Lung (tissue), 12 donors: ENCODE results near the gene LAMTOR3. TPM values are rescaled to one million over a fixed set of nuclear protein-coding genes. Genes with fewer than 3 reads are reported as not detected.

Experiments used
- ATAC-seq: fragments of 200-7000 bp; cut with Tn5 transposase; one replicate; pipeline ENCODE4 v1.9.1; 2020; ENCODE audit warnings: moderate number of reproducible peaks; ENCODE audit not compliant: insufficient read depth, low FRiP score
- DNase-seq, 3 donors: peaks; one replicate each; pipeline ENCODE4 v3.0.0-alpha.2; 2013 to 2017
- H3K27ac ChIP-seq, 2 donors: one replicate each; pipeline ENCODE4 v1.5.1; 2013; ENCODE audit warnings: mild to moderate bottlenecking in 2 of 2, moderate library complexity in 2 of 2, control low read depth in 1 of 2, inconsistent platforms in 1 of 2, low read depth in 1 of 2, low read length in 1 of 2
- H3K27me3 ChIP-seq, 3 donors: one replicate each; pipeline ENCODE4 v1.5.1; 2013; ENCODE audit warnings: low read length in 2 of 3; ENCODE audit not compliant: control insufficient read depth in 3 of 3, insufficient read depth in 3 of 3
- H3K36me3 ChIP-seq, 4 donors: one replicate each; pipeline ENCODE4 v1.5.1; 2013; ENCODE audit warnings: low read length in 4 of 4, mild to moderate bottlenecking in 1 of 4, moderate library complexity in 1 of 4; ENCODE audit not compliant: control insufficient read depth in 4 of 4, insufficient read depth in 4 of 4
- H3K4me1 ChIP-seq, 5 donors: one replicate each; pipeline ENCODE4 v1.5.1; 2013; ENCODE audit warnings: low read length in 5 of 5, mild to moderate bottlenecking in 2 of 5, moderate library complexity in 1 of 5; ENCODE audit not compliant: control insufficient read depth in 5 of 5, insufficient read depth in 5 of 5
- H3K4me3 ChIP-seq: one replicate; pipeline ENCODE4 v1.5.1; 2013; ENCODE audit warnings: mild to moderate bottlenecking, control low read depth, moderate library complexity
- H3K9ac ChIP-seq, 2 donors: one replicate each; pipeline ENCODE4 v1.5.1; 2013; ENCODE audit warnings: low read length in 2 of 2, control low read depth in 1 of 2; ENCODE audit not compliant: insufficient read depth in 1 of 2
- H3K9me3 ChIP-seq, 4 donors: one replicate each; pipeline ENCODE4 v1.5.1; 2013; ENCODE audit warnings: low read length in 3 of 4, mild to moderate bottlenecking in 1 of 4, moderate library complexity in 1 of 4; ENCODE audit not compliant: control insufficient read depth in 4 of 4, insufficient read depth in 3 of 4
- CTCF ChIP-seq: IDR thresholded peaks from 2 replicates; pipeline ENCODE4 v1.5.1; 2012; ENCODE audit warnings: mild to moderate bottlenecking; ENCODE audit errors: control extremely low read depth, extremely low read depth
- WGBS, 2 donors: extraction: QIAGEN DNeasy Blood & Tissue Kit; methylation state at CpG; one replicate each; pipeline ENCODE4 v1.1.7; 2013; 5-methylcytosine and 5-hydroxymethylcytosine counted together
- polyA plus RNA-seq, 2 donors: library from polyadenylated mRNA; stranded (reverse); fragments of 200-250 nt; gene quantifications; one replicate each; pipeline ENCODE4 v1.2.1, GENCODE V29; 2013
- total RNA-seq, 2 donors: library from RNA; depleted of rRNA in 1 of 2; stranded (reverse); fragments of >200 nt in 1 of 2; gene quantifications; one replicate each; pipeline ENCODE4 v1.2.1, GENCODE V29; 2014 to 2021
- donor health status: control.
- donor health status: control.
- donor health status: Bipolar disorder and iron deficiency.
- donor health status: healthy.
- donor health status: DM: yes; HTN: yes; CAD: no.

The LAMTOR3 gene
- total and polyA plus RNA-seq, 4 donors: 34.2 to 57.8 (median 49.8) TPM

GRCh38 chr4:99838927-99839326 is 55.3 kb downstream of the LAMTOR3 start:
- H3K4me1 ChIP-seq: peaks cover 0 to 5% (median 0%) of the 10 kb centered on the region in 5 donors
- DNase-seq (no peak), ATAC-seq (no peak)
- 46 to 89% methylated on average over 2 of the region's 2 CpGs for WGBS, 2 donors
- no peak overlapping the region for H3K9ac ChIP-seq
- H3K27ac ChIP-seq: no peak overlapping the region
- H3K9me3 ChIP-seq: no peaks in the 10 kb centered on the region
- no peaks in the 10 kb centered on the region for H3K27me3 ChIP-seq
- TF ChIP-seq CTCF: no peak
- H3K36me3 ChIP-seq: no peaks in the 10 kb centered on the region
- H3K4me3 ChIP-seq: no peak overlapping the region

- Histone ChIP-seq H3K4me1 (peaks cover 0 to 20% (median 4%) of the 10 kb centered on the region in 5 donors), H3K9me3 (no peaks in the 10 kb centered on the region), H3K4me3 (no peak overlapping the region), H3K27me3 (no peaks in the 10 kb centered on the region), H3K36me3 (no peaks in the 10 kb centered on the region), H3K27ac (no peak overlapping the region), H3K9ac (no peak overlapping the region)
- ATAC-seq (no peak), DNase-seq (no peak)
- WGBS, 2 donors: 88 to 92% methylated on average over 2 of the region's 2 CpGs
- no peak for TF ChIP-seq CTCF
Observed at GRCh38 chr4:99835942-99836341, 58.3 kb downstream of the LAMTOR3 start.

- no peaks in the 10 kb centered on the region for H3K36me3 ChIP-seq
- no peak overlapping the region for H3K9ac ChIP-seq
- H3K27me3 ChIP-seq: no peaks in the 10 kb centered on the region
- H3K4me1 ChIP-seq: peaks cover 0 to 20% (median 4%) of the 10 kb centered on the region in 5 donors
- DNase-seq: no peak
- 93 to 97% methylated on average over 7 of the region's 7 CpGs for WGBS, 2 donors
- H3K9me3 ChIP-seq: no peaks in the 10 kb centered on the region
- H3K27ac ChIP-seq: no peak overlapping the region
- no peak for ATAC-seq
- H3K4me3 ChIP-seq: no peak overlapping the region
- no peak for TF ChIP-seq CTCF
Observed at GRCh38 chr4:99834569-99834968, 59.7 kb downstream of the LAMTOR3 start.

- no peak for ATAC-seq
Observed at GRCh38 chr4:99833756-99834155, 60.5 kb downstream of the LAMTOR3 start.

More at GRCh38 chr4:99833756-99834155, 60.5 kb downstream of the LAMTOR3 start:
- TF ChIP-seq CTCF: no peak
- WGBS, 2 donors: 72 to 87% methylated on average over 5 of the region's 5 CpGs
- no peak overlapping the region for H3K9ac ChIP-seq
- no peaks in the 10 kb centered on the region for H3K27me3 ChIP-seq
- H3K27ac ChIP-seq: no peak overlapping the region
- H3K4me1 ChIP-seq: peaks cover 0 to 20% (median 4%) of the 10 kb centered on the region in 5 donors
- H3K36me3 ChIP-seq: no peaks in the 10 kb centered on the region
- H3K9me3 ChIP-seq: no peaks in the 10 kb centered on the region
- DNase-seq: peak in 1 of 3 donors; percentile 35
- H3K4me3 ChIP-seq: no peak overlapping the region
